GM12878 (cell line): Measurements from ENCODE around the gene RERGL. TPM values are rescaled to one million over a fixed set of nuclear protein-coding genes. Genes with fewer than 3 reads are reported as not detected.

ENCODE experiments used
- ATAC-seq: fragments of 200-7000 bp; cut with Tn5 transposase; 3 replicates; pipeline ENCODE4 v1.9.1; 2020; ENCODE audit warnings: mild to moderate bottlenecking, moderate library complexity
- BruUV-seq: library from RNA; stranded (reverse); fragments of 400-500 nt; replicated peaks from 2 replicates; lab custom pipeline; 2021; lab: Mats Ljungman, UMichigan
- CTCF ChIA-PET: fragments of 300-600 bp; sonication (Branson Sonifier 250); formaldehyde crosslinking; extraction: SDS; loops from one replicate; lab custom pipeline; 2021; ENCODE audit warnings: inconsistent platforms; lab: Yijun Ruan, JAX
- POLR2A ChIA-PET: fragments of 350-600 bp; formaldehyde crosslinking; extraction: SDS; loops from one replicate; lab custom pipeline; 2021; ENCODE audit warnings: inconsistent platforms; lab: Charles Lee
- RAD21 ChIA-PET: fragments of 300-600 bp; sonication (Branson Sonifier 250); formaldehyde crosslinking; loops from one replicate; lab custom pipeline; 2023; ENCODE audit warnings: antibody characterized with exemption; ENCODE audit not compliant: unreplicated experiment; lab: Charles Lee
- SMC1A ChIA-PET: fragments of 300-600 bp; sonication (Branson Sonifier 250); formaldehyde crosslinking; loops from one replicate; lab custom pipeline; 2023; ENCODE audit not compliant: unreplicated experiment, uncharacterized antibody; lab: Charles Lee
- DNase-seq: peaks from one replicate; pipeline ENCODE4 v3.0.0-alpha.2; 2011; ENCODE audit warnings: low read depth, low spot score
- FAIRE-seq: peaks from 3 replicates; lab custom pipeline; 2011; peaks lifted over from hg19 to GRCh38; lab: Jason Lieb, UNC
- H2AFZ ChIP-seq: 2 replicates; pipeline ENCODE4 v1.6.0; 2011; ENCODE audit warnings: low read depth, low read length, control low read depth; ENCODE audit not compliant: control insufficient read depth
- H3K27ac ChIP-seq: 2 replicates; pipeline ENCODE4 v1.5.1; 2011; ENCODE audit warnings: control low read depth; ENCODE audit not compliant: control insufficient read depth, insufficient read depth
- H3K27me3 ChIP-seq, 2 experiments: replicated peaks in 1 of 2; 2 replicates each; pipeline versions ENCODE4 v1.6.0 to v1.6.1; 2011; ENCODE audit warnings: low read length in 1 of 2; ENCODE audit not compliant: control insufficient read depth in 2 of 2, insufficient read depth in 2 of 2
- H3K36me3 ChIP-seq, 2 experiments: 2 replicates each; pipeline ENCODE4 v1.5.1; 2011; ENCODE audit warnings: low read length in 1 of 2; ENCODE audit not compliant: control insufficient read depth in 2 of 2, insufficient read depth in 2 of 2
- H3K4me1 ChIP-seq: 2 replicates; pipeline ENCODE4 v1.6.1; 2011; ENCODE audit warnings: mild to moderate bottlenecking, low read length, moderate library complexity, mixed read lengths; ENCODE audit not compliant: control insufficient read depth, insufficient read depth
- H3K4me2 ChIP-seq: 2 replicates; pipeline ENCODE4 v1.6.0; 2011; ENCODE audit warnings: control low read depth; ENCODE audit not compliant: control insufficient read depth, insufficient read depth
- H3K4me3 ChIP-seq: fragments of 200-600 bp; sonication (generic); 2 replicates; pipeline ENCODE4 v1.5.1; 2016
- H3K79me2 ChIP-seq: 2 replicates; pipeline ENCODE4 v1.6.0; 2011; ENCODE audit warnings: low read length; ENCODE audit not compliant: control insufficient read depth, insufficient read depth
- H3K9ac ChIP-seq: 2 replicates; pipeline ENCODE4 v1.8.0; 2011; ENCODE audit warnings: low read length, control low read depth, mixed read lengths; ENCODE audit not compliant: control insufficient read depth, insufficient read depth
- H3K9me3 ChIP-seq: replicated peaks from 3 replicates; pipeline ENCODE4 v1.5.1; 2011; ENCODE audit warnings: mild to moderate bottlenecking, low read length; ENCODE audit not compliant: control insufficient read depth, insufficient read depth
- H4K20me1 ChIP-seq: 2 replicates; pipeline ENCODE4 v1.6.0; 2011; ENCODE audit not compliant: control insufficient read depth, insufficient read depth
- CEBPZ ChIP-seq: fragments of 150-350 bp; IDR thresholded peaks from 2 replicates; pipeline ENCODE4 v1.6.1; 2016; ENCODE audit warnings: low read depth, low read length
- HDAC6 ChIP-seq: fragments of 200-600 bp; sonication (generic); IDR thresholded peaks from one replicate; pipeline ENCODE4 v1.8.0; 2017; ENCODE audit warnings: antibody characterized with exemption; ENCODE audit not compliant: unreplicated experiment
- JUNB ChIP-seq: IDR thresholded peaks from 2 replicates; pipeline ENCODE4 v1.6.1; 2016; ENCODE audit warnings: antibody characterized with exemption, mild to moderate bottlenecking
- NFIC ChIP-seq: IDR thresholded peaks from 2 replicates; pipeline ENCODE4 v1.6.1; 2012; ENCODE audit warnings: low read depth, mild to moderate bottlenecking, inconsistent platforms, low read length, moderate library complexity
- POLR2AphosphoS2 ChIP-seq: IDR thresholded peaks from 2 replicates; pipeline ENCODE4 v1.6.1; 2011; ENCODE audit warnings: low read depth, mild to moderate bottlenecking, low read length, improper control_type of control experiment, moderate library complexity
- SMARCA5 ChIP-seq: fragments of 450-650 bp; IDR thresholded peaks from 2 replicates; pipeline ENCODE4 v1.6.1; 2017; ENCODE audit warnings: mild to moderate bottlenecking
- ZBTB11 ChIP-seq: fragments of 450-650 bp; formaldehyde crosslinking; IDR thresholded peaks from 2 replicates; pipeline ENCODE4 v1.5.0; 2022; ENCODE audit warnings: mild to moderate bottlenecking, missing genetic modification characterization
- ZNF622 ChIP-seq: fragments of 450-650 bp; IDR thresholded peaks from 2 replicates; pipeline ENCODE4 v1.6.1; 2017; ENCODE audit warnings: mild to moderate bottlenecking, inconsistent platforms
- WGBS: methylation state at CpG from one replicate; pipeline ENCODE4 v1.1.6; 2016; ENCODE audit warnings: low lambda C conversion rate; ENCODE audit not compliant: insufficient replicate concordance, insufficient coverage; ENCODE audit errors: missing lambda C conversion rate; 5-methylcytosine and 5-hydroxymethylcytosine counted together
- in situ Hi-C: fragments of 300-500 bp; cut with MboI; formaldehyde crosslinking; loops from 9 replicates; pipeline ENCODE4 v1.14.3; 2018; ENCODE audit warnings: mixed read lengths
- intact Hi-C: fragments of 100-400 bp; cut with micrococcal nuclease; formaldehyde crosslinking; loops from one replicate; pipeline ENCODE4 v1.14.2; 2022; ENCODE audit not compliant: unreplicated experiment
- polyA plus RNA-seq, 11 experiments: library from polyadenylated mRNA; depleted of rRNA in 4 of 11; unstranded in 6 of 11; stranded (reverse) in 5 of 11; fragments of >200 nt; fragmentation: Nextera tagmentation in 4 of 11; fragmentation: Illumina TruSeq in 1 of 11; extraction: Ambion mirVana in 4 of 11; extraction: Trizol in 1 of 11; gene quantifications; 1 replicate in 1 of 11; 2 replicates in 10 of 11; pipeline versions ENCODE4 v1.2.1 to v1.2.3, GENCODE V29; 2011 to 2016; ENCODE audit warnings: inconsistent platforms in 2 of 11, missing spikeins in 2 of 11, low read depth in 1 of 11
- total RNA-seq, 4 experiments: library from RNA; depleted of rRNA in 3 of 4; stranded (reverse); fragments of >200 nt in 3 of 4; fragmentation: Illumina TruSeq in 1 of 4; extraction: Trizol in 1 of 4; gene quantifications; 2 replicates each; pipeline versions ENCODE4 v1.2.1 to v1.2.3, GENCODE V29; 2013 to 2021

Gene RERGL
- total and polyA plus RNA-seq, 10 of the 15 experiments (the other 5 are each of a cell fraction or from before 2014, with no cell fraction given): 0.10 to 0.28 (median 0.14) TPM; not detected in 3

- H3K27ac ChIP-seq: no peak overlapping the region
- in situ Hi-C loops: no loop called here
- H3K4me3 ChIP-seq: no peak overlapping the region
- no peaks in the 10 kb centered on the region for H4K20me1 ChIP-seq
- ATAC-seq (no peak), DNase-seq (no peak), FAIRE-seq (no peak)
- H3K4me1 ChIP-seq: no peaks in the 10 kb centered on the region
- CTCF ChIA-PET: no interaction called here
- WGBS: 7% methylated on average over 4 of the region's 4 CpGs
- H3K27me3 ChIP-seq: no peaks in the 10 kb centered on the region
- POLR2A ChIA-PET: no interaction called here
- BruUV-seq: no TSS peak
- H3K79me2 ChIP-seq: no peaks in the 10 kb centered on the region
- RAD21 ChIA-PET: no interaction called here
- H2AFZ ChIP-seq: no peak overlapping the region
- intact Hi-C loops: no loop called here
- H3K9ac ChIP-seq: no peak overlapping the region
- no peaks in the 10 kb centered on the region for H3K9me3 ChIP-seq
- H3K36me3 ChIP-seq: no peaks in the 10 kb centered on the region
- no peak overlapping the region for H3K4me2 ChIP-seq
- TF ChIP-seq SMARCA5 (no peak), CEBPZ (no peak), JUNB (no peak), ZNF622 (no peak), POLR2AphosphoS2 (no peak), ZBTB11 (CRISPR knock-in tag) (no peak), NFIC (no peak), HDAC6 (no peak)
- TF ChIP-seq, all 136 proteins: peak for 0
- SMC1A ChIA-PET: no interaction called here
Observed at GRCh38 chr12:18108611-18109010, 18.6 kb upstream of the RERGL start.
